ENCODE measurements around the gene NUDT21.

GRCh38 chr16:56478281-56479049 lies 27.3 kb upstream of the NUDT21 start:
- TF ChIP-seq GABPA (IDR thresholded peaks at IDR 0.05; ENCODE audit: low read depth) (no peak), SMC3 (IDR thresholded peaks at IDR 0.05; ENCODE audit: low read depth, low read length) (no peak), CTCF (IDR thresholded peaks at IDR 0.05) (no peak), TEAD4 (IDR thresholded peaks at IDR 0.05; ENCODE audit: borderline replicate concordance, insufficient read depth) (no peak)
